Nephron (organoid): ENCODE measurements around the gene KCTD18.

Source experiments
- H3K27ac Mint-ChIP-seq, 3 experiments: 2 replicates each; pipeline ENCODE4 v1.8.0; 2020; ENCODE audit warnings: mixed read lengths in 3 of 3, mild to moderate bottlenecking in 2 of 3, moderate library complexity in 1 of 3
- H3K27me3 Mint-ChIP-seq: 2 replicates; pipeline ENCODE4 v1.8.0; 2021; ENCODE audit warnings: low read depth, mild to moderate bottlenecking, moderate library complexity, mixed read lengths
- H3K36me3 Mint-ChIP-seq: 2 replicates; pipeline ENCODE4 v1.8.0; 2020; ENCODE audit warnings: low read depth, mixed read lengths
- H3K4me1 Mint-ChIP-seq: 2 replicates; pipeline ENCODE4 v1.8.0; 2020; ENCODE audit warnings: mixed read lengths
- H3K4me3 Mint-ChIP-seq, 3 experiments: 2 replicates each; pipeline ENCODE4 v1.8.0; 2020; ENCODE audit warnings: mild to moderate bottlenecking in 3 of 3, mixed read lengths in 3 of 3, moderate library complexity in 2 of 3
- H3K9me3 Mint-ChIP-seq: 2 replicates; pipeline ENCODE4 v1.8.0; 2020; ENCODE audit warnings: mixed read lengths
- TF ChIP-seq, protein P1 (sequence below), 3 experiments: fragments of 200-600 bp; sonication (generic); IDR thresholded peaks; one replicate each; pipeline ENCODE4 v1.5.0; 2021; ENCODE audit warnings: antibody characterized with exemption in 3 of 3; ENCODE audit not compliant: unreplicated experiment in 3 of 3

The KCTD18 gene

DNA sequence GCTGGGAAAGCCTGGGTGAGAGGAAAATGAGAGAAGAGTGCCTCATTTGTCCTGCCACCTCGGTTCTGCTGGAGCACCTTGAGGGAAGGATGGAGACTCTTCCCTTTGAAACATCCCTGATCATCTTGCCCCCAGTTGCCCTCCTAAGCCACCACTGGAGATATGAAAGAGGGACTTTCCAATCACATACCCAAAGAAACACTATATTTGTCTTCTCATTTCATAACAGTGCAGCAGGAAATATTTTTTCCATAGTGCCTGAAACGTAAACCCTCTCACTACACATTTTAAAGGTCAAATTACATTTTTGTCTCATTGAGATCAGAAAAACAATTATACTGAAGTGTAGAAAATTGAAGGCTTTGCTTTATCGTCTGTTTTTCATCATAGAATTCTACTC is 63.3 kb downstream of the KCTD18 start:
- Mint-ChIP-seq H3K27me3 (no peaks in the 10 kb centered on the region), H3K36me3 (peaks cover 59% of the 10 kb centered on the region), H3K4me3 (no peak overlapping the region), H3K4me1 (peaks cover 63% of the 10 kb centered on the region), H3K27ac (peak overlapping the region in 1 of 3 experiments; percentile 51), H3K9me3 (no peaks in the 10 kb centered on the region)
- TF ChIP-seq, protein P1, sequence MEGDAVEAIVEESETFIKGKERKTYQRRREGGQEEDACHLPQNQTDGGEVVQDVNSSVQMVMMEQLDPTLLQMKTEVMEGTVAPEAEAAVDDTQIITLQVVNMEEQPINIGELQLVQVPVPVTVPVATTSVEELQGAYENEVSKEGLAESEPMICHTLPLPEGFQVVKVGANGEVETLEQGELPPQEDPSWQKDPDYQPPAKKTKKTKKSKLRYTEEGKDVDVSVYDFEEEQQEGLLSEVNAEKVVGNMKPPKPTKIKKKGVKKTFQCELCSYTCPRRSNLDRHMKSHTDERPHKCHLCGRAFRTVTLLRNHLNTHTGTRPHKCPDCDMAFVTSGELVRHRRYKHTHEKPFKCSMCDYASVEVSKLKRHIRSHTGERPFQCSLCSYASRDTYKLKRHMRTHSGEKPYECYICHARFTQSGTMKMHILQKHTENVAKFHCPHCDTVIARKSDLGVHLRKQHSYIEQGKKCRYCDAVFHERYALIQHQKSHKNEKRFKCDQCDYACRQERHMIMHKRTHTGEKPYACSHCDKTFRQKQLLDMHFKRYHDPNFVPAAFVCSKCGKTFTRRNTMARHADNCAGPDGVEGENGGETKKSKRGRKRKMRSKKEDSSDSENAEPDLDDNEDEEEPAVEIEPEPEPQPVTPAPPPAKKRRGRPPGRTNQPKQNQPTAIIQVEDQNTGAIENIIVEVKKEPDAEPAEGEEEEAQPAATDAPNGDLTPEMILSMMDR (IDR thresholded peaks at IDR 0.05; ENCODE audit: unreplicated experiment in 3 of 3), result no peak

DNA sequence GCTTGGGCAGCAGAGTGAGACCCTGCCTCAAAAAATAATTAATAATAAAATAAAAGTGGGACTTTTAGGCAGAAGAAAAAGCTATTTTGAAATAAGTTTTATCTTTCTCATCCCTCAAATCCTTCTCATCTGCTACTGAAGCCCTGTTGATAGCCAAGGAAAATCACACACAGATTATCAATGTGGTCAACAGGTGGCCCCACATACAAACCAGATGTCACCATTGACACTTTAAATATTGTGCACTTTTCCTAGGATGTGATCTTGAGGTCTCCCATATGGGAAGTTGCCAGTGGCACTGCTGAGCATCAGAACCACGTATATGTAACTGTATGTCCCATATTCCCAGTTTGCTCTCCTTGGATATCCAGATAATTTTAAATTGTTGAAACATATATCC is 64.6 kb downstream of the KCTD18 start:
- no peaks in the 10 kb centered on the region for H3K9me3 Mint-ChIP-seq
- H3K4me1 Mint-ChIP-seq, result peaks cover 73% of the 10 kb centered on the region
- H3K27ac Mint-ChIP-seq, result no peak overlapping the region
- no peak overlapping the region for H3K4me3 Mint-ChIP-seq
- TF ChIP-seq, protein P1 (IDR thresholded peaks at IDR 0.05; ENCODE audit: unreplicated experiment in 3 of 3), result no peak
- no peaks in the 10 kb centered on the region for H3K27me3 Mint-ChIP-seq
- peaks cover 61% of the 10 kb centered on the region for H3K36me3 Mint-ChIP-seq

DNA sequence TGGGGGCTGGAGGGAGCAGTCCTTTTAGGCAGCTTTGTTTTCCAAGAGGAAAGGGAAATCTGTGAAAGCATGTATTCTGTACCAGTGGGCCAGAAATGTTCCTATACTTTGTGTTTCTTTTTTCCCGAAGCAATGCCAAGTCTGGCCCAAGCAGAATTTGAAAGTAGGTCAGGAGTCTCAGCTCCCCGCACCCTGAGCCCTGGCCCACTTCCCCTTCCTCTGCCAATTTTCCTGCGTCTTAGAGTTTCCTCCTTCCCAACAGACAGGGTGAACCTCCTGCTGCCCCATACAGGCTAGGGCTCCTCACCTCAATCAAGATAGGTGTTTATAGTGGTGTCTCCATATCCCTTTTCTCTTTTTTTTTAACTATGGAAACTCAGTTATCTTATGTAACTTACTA is 65.3 kb downstream of the KCTD18 start:
- peak overlapping the region; percentile 41 to 84 (median 50) for H3K27ac Mint-ChIP-seq
- H3K9me3 Mint-ChIP-seq, result no peaks in the 10 kb centered on the region
- no peak overlapping the region for H3K4me3 Mint-ChIP-seq
- H3K4me1 Mint-ChIP-seq, result peaks cover 74% of the 10 kb centered on the region
- no peaks in the 10 kb centered on the region for H3K27me3 Mint-ChIP-seq
- TF ChIP-seq, protein P1 (IDR thresholded peaks at IDR 0.05; ENCODE audit: unreplicated experiment in 3 of 3), result no peak
- H3K36me3 Mint-ChIP-seq, result peaks cover 63% of the 10 kb centered on the region

DNA sequence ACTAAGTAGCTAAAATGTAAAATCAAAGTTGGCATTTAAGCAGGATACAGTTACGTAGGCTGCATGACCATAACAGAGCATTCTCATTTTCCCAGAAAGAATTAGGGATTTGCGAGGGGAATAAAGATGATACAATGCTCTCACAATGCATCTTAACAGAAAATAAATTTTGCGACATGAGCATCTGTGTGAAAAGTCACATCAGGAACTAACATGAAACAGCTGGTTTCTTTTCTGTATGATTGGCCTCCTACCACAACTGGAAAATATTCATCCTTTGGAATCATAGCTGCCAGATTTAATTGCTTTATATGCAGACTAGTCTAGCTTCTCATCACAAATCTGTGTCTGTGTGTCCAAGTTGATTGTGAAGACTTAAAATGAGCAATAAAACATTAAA is 66.0 kb downstream of the KCTD18 start:
- Mint-ChIP-seq H3K36me3 (peaks cover 68% of the 10 kb centered on the region), H3K27ac (peak overlapping the region; percentile 41 to 84 (median 50)), H3K4me1 (peaks cover 71% of the 10 kb centered on the region), H3K4me3 (no peak overlapping the region), H3K9me3 (no peaks in the 10 kb centered on the region), H3K27me3 (no peaks in the 10 kb centered on the region)
- TF ChIP-seq, protein P1 (IDR thresholded peaks at IDR 0.05; ENCODE audit: unreplicated experiment in 3 of 3), result no peak

DNA sequence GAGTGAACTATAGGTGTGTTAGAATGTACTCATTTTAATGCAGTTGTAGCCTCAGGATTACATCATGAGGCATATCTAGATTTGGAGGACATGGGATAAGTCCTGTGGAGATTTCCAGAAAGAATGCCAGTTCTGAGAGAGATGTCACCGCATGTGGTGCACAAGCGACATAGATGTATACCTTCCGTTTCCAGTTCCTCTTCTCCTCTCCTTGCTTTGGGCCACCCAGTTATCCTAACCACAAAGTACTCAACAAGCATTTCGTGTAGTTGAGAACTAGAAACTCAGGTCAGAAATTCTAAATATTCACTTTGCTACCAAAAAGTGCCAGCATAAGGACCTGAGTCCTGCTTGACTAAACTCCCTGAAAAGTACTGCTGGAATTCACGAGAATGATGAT is 66.5 kb downstream of the KCTD18 start:
- Mint-ChIP-seq H3K9me3 (no peaks in the 10 kb centered on the region), H3K4me1 (peaks cover 66% of the 10 kb centered on the region), H3K27me3 (no peaks in the 10 kb centered on the region), H3K27ac (peak overlapping the region; percentile 41 to 84 (median 50)), H3K36me3 (peaks cover 73% of the 10 kb centered on the region), H3K4me3 (no peak overlapping the region)
- TF ChIP-seq, protein P1 (IDR thresholded peaks at IDR 0.05; ENCODE audit: unreplicated experiment in 3 of 3), result no peak

DNA sequence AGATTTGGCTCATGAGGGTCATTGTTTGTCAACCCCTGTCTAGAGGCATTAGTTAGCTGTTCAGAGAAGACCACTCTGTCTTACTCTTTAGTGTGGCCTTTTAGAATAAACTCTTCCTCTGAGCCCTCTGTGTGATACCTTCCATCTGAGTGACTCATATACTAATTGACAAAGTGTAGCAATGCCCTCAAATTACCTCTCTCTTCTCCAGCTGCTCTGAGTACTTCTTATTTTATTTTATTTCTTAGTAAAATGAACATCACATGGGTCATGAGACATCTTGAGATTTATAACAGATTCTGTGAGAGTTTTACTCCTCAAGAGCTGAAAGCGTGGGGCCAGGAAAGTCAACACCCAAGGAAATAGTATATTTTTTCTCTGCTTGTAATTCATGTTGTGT is 67.4 kb downstream of the KCTD18 start:
- H3K36me3 Mint-ChIP-seq, result peaks cover 82% of the 10 kb centered on the region
- TF ChIP-seq, protein P1 (IDR thresholded peaks at IDR 0.05; ENCODE audit: unreplicated experiment in 3 of 3), result no peak
- H3K9me3 Mint-ChIP-seq, result no peaks in the 10 kb centered on the region
- no peaks in the 10 kb centered on the region for H3K27me3 Mint-ChIP-seq
- no peak overlapping the region for H3K4me3 Mint-ChIP-seq
- peaks cover 63% of the 10 kb centered on the region for H3K4me1 Mint-ChIP-seq
- H3K27ac Mint-ChIP-seq, result peak overlapping the region in 2 of 3 experiments; percentile 41 to 76
